Ovary (tissue), 3 donors: ENCODE measurements around the gene ADM.

Experiments
- CTCF ChIP-seq, 3 donors: fragments of 450-650 bp in 2 of 3; fragments of 200-600 bp in 1 of 3; IDR thresholded peaks; one replicate each; pipeline versions ENCODE4 v1.5.1 to v1.8.0; 2016 to 2022; ENCODE audit warnings: antibody characterized with exemption in 3 of 3, mild to moderate bottlenecking in 1 of 3
- POLR2A ChIP-seq: fragments of 450-650 bp; IDR thresholded peaks from one replicate; pipeline ENCODE4 v1.6.1; 2017; ENCODE audit warnings: antibody characterized with exemption, mild to moderate bottlenecking, moderate library complexity
- donor health status: DM: no; HTN: no; CAD: no.

GRCh38 chr11:10356161-10356560 lies 51.3 kb downstream of the ADM start:
- TF ChIP-seq CTCF (IDR thresholded peaks at IDR 0.05) (no peak), POLR2A (no peak)
